Measurements from ENCODE around the gene CD79A. TPM values are rescaled to one million over a fixed set of nuclear protein-coding genes. Genes with fewer than 3 reads are reported as not detected.

Gene CD79A
- total RNA-seq, 1 donor from 2014 or later, result 0.36 TPM

- no peak for DNase-seq (ENCODE audit: low spot score, unreplicated experiment)
- Mint-ChIP-seq H3K4me1 (ENCODE audit: low read depth) (peaks cover 7% of the 10 kb centered on the region), H3K27ac (no peak overlapping the region), H3K36me3 (ENCODE audit: insufficient read depth) (no peaks in the 10 kb centered on the region), H3K27me3 (peaks cover 26% of the 10 kb centered on the region), H3K9me3 (ENCODE audit: low read depth) (no peaks in the 10 kb centered on the region), H3K4me3 (ENCODE audit: low read depth) (no peak overlapping the region)
- TF ChIP-seq, protein P1, sequence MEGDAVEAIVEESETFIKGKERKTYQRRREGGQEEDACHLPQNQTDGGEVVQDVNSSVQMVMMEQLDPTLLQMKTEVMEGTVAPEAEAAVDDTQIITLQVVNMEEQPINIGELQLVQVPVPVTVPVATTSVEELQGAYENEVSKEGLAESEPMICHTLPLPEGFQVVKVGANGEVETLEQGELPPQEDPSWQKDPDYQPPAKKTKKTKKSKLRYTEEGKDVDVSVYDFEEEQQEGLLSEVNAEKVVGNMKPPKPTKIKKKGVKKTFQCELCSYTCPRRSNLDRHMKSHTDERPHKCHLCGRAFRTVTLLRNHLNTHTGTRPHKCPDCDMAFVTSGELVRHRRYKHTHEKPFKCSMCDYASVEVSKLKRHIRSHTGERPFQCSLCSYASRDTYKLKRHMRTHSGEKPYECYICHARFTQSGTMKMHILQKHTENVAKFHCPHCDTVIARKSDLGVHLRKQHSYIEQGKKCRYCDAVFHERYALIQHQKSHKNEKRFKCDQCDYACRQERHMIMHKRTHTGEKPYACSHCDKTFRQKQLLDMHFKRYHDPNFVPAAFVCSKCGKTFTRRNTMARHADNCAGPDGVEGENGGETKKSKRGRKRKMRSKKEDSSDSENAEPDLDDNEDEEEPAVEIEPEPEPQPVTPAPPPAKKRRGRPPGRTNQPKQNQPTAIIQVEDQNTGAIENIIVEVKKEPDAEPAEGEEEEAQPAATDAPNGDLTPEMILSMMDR (IDR thresholded peaks at IDR 0.05; ENCODE audit: unreplicated experiment), result no peak
These were observed 47.4 kb downstream of the CD79A start for GRCh38 chr19:41924151-41925145.

DNA sequence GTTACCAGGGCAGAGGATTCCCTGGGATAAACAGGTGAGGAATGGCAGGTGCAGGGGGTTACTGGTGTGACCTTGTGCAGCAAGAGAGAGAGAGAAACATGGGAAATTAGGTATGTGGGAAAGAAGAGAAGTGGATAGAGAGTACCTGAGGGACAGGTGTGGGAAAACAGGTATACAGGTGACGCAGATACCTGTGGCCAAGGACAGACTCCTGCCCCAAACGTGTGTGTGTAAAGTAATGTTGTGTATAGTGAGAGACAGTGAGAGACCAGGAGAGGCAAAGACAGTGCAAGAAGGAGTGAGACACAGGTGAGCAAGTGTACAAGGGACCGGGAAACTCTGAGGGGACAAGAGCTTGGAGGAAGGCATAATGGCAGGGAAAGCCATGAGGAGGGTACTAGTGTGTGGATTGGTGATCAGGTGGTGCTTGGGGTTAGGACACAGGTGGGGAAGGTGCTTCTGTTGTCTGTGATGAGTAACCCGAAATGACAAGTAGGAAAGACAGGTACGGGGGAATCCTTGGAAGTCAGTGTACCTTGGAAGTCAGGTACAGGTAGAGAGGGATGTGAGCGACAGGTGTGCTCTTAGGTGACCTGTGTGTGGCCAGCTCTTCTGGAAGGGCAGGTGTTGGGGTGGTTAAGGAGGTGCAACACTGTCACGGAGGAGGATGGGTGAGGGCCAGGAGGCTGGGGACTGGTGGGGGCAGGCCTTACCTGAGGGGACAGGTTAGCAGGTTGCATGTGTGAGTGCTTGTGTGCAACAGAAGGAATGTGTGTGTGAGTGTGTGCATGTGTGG is 48.3 kb downstream of the CD79A start:
- H3K36me3 Mint-ChIP-seq (ENCODE audit: insufficient read depth), result no peaks in the 10 kb centered on the region
- peaks cover 34% of the 10 kb centered on the region for H3K27me3 Mint-ChIP-seq
- DNase-seq (ENCODE audit: low spot score, unreplicated experiment), result no peak
- H3K4me1 Mint-ChIP-seq (ENCODE audit: low read depth), result peaks cover 10% of the 10 kb centered on the region
- H3K9me3 Mint-ChIP-seq (ENCODE audit: low read depth), result no peaks in the 10 kb centered on the region
- no peak overlapping the region for H3K4me3 Mint-ChIP-seq (ENCODE audit: low read depth)
- TF ChIP-seq, protein P1 (IDR thresholded peaks at IDR 0.05; ENCODE audit: unreplicated experiment), result no peak
- no peak overlapping the region for H3K27ac Mint-ChIP-seq

DNA sequence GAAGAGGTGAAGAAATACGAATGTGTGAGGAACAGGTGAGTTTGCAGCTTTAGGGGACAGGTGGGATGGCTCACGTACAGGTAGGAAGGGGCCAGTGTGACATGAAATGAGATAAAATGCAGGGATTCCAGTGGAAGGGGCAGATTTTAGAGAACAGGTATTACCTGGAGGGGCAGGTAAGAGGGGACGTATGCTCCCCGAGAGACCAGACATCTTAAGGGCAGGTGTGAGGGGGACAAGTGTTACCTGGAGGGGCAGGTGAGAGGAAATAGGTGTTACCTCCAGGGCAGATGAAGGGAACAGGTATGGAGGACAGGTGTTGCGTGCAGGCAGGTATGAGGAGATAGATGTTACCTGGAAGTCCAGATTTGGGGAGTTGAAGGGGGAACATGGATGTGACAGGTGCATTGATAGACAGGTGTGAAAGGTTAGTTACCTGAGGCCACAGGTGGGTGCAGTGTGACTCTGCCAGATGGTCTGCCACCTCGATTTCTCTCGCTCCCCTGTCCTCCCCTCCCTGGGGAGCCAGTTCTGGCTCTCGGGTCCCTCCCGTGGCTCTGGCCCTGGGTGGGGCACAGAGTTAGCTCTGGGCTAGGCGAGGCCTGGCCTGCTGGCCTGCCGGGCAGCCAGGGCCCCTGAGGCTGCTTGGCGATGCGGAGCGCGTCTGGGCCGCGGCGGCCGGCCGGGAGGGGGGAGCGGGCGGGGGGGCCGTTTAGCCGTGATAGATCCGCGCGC is 49.1 kb downstream of the CD79A start:
- DNase-seq (ENCODE audit: low spot score, unreplicated experiment), result no peak
- peaks cover 41% of the 10 kb centered on the region for H3K27me3 Mint-ChIP-seq

GRCh38 chr19:41926763-41927496 is 49.9 kb downstream of the CD79A start:
- Mint-ChIP-seq H3K27ac (no peak overlapping the region), H3K36me3 (ENCODE audit: insufficient read depth) (no peaks in the 10 kb centered on the region), H3K4me1 (ENCODE audit: low read depth) (peaks cover 13% of the 10 kb centered on the region), H3K9me3 (ENCODE audit: low read depth) (no peaks in the 10 kb centered on the region), H3K27me3 (peaks cover 43% of the 10 kb centered on the region), H3K4me3 (ENCODE audit: low read depth) (no peak overlapping the region)
- TF ChIP-seq, protein P1 (IDR thresholded peaks at IDR 0.05; ENCODE audit: unreplicated experiment), result no peak
- no peak for DNase-seq (ENCODE audit: low spot score, unreplicated experiment)

More for the DNA sequence above, 49.1 kb downstream of the CD79A start:
- TF ChIP-seq, protein P1 (IDR thresholded peaks at IDR 0.05; ENCODE audit: unreplicated experiment), result no peak
- H3K4me3 Mint-ChIP-seq (ENCODE audit: low read depth), result no peak overlapping the region
- peaks cover 13% of the 10 kb centered on the region for H3K4me1 Mint-ChIP-seq (ENCODE audit: low read depth)
- no peaks in the 10 kb centered on the region for H3K9me3 Mint-ChIP-seq (ENCODE audit: low read depth)
- H3K36me3 Mint-ChIP-seq (ENCODE audit: insufficient read depth), result no peaks in the 10 kb centered on the region
- no peak overlapping the region for H3K27ac Mint-ChIP-seq

Measured in progenitor cell of endocrine pancreas (in vitro differentiated cells).